Epidermal melanocyte (primary cell): ENCODE data around the gene ATP8B2.

Source experiments
- DNase-seq: peaks from one replicate; pipeline ENCODE4 v3.0.0; 2011; ENCODE audit warnings: low spot score; ENCODE audit not compliant: insufficient read length

Gene ATP8B2

GRCh38 chr1:154386643-154387352, 61.5 kb downstream of the ATP8B2 start:
- DNase-seq, result no peak

- DNase-seq, result no peak
Observed at GRCh38 chr1:154391086-154391770, 65.9 kb downstream of the ATP8B2 start.

GRCh38 chr1:154398141-154398540, 72.8 kb downstream of the ATP8B2 start:
- DNase-seq, result no peak

GRCh38 chr1:154398678-154399077, 73.4 kb downstream of the ATP8B2 start:
- no peak for DNase-seq

GRCh38 chr1:154400381-154400801, 75.1 kb downstream of the ATP8B2 start:
- DNase-seq, result no peak
